Measurements from ENCODE around the gene CHD3.
A peak's percentile ranks its signal among the peaks of the same experiment; 100 is the strongest.

GRCh38 chr17:7856011-7856810, 32.4 kb upstream of the CHD3 start:
- TF ChIP-seq POLR2AphosphoS5 (IDR thresholded peaks at IDR 0.05; ENCODE audit: insufficient read depth, low read depth, low read length) (peak; percentile 41), CTCF (IDR thresholded peaks at IDR 0.05; ENCODE audit: extremely low read depth in 1 of 2, insufficient read depth in 1 of 2, low read depth in 1 of 2, low read length in 2 of 2) (no peak)
